HEK293T (cell line): ENCODE data around the gene NAGA.
A peak's percentile ranks its signal among the peaks of the same experiment; 100 is the strongest.

Experiments used
- ARNT ChIP-seq: fragments of 450-650 bp; IDR thresholded peaks from 2 replicates; pipeline ENCODE4 v1.6.1; 2017; ENCODE audit warnings: mild to moderate bottlenecking
- BHLHE40 ChIP-seq: fragments of 450-650 bp; IDR thresholded peaks from 2 replicates; pipeline ENCODE4 v1.6.1; 2016; ENCODE audit warnings: mild to moderate bottlenecking, moderate library complexity, borderline replicate concordance
- ELF4 ChIP-seq: fragments of 450-650 bp; IDR thresholded peaks from 2 replicates; pipeline ENCODE4 v1.6.1; 2017; ENCODE audit warnings: antibody characterized with exemption
- FOXA1 ChIP-seq: fragments of 450-650 bp; IDR thresholded peaks from 2 replicates; pipeline ENCODE4 v1.6.1; 2016; ENCODE audit warnings: mild to moderate bottlenecking
- FOXM1 ChIP-seq: fragments of 450-650 bp; IDR thresholded peaks from 2 replicates; pipeline ENCODE4 v1.6.1; 2017; ENCODE audit warnings: mild to moderate bottlenecking, borderline replicate concordance
- HDGF ChIP-seq: fragments of 450-650 bp; IDR thresholded peaks from 2 replicates; pipeline ENCODE4 v1.6.1; 2017; ENCODE audit warnings: antibody characterized with exemption, borderline replicate concordance
- L3MBTL2 ChIP-seq: fragments of 450-650 bp; conservative IDR thresholded peaks from 2 replicates; pipeline ENCODE4 v1.6.1; 2016; ENCODE audit warnings: mild to moderate bottlenecking
- LEF1 ChIP-seq: fragments of 450-650 bp; IDR thresholded peaks from 2 replicates; pipeline ENCODE4 v1.6.1; 2017; ENCODE audit warnings: mild to moderate bottlenecking, borderline replicate concordance
- SP1 ChIP-seq: fragments of 450-650 bp; IDR thresholded peaks from 2 replicates; pipeline ENCODE4 v1.6.1; 2017
- SUZ12 ChIP-seq: fragments of 450-650 bp; IDR thresholded peaks from 2 replicates; pipeline ENCODE4 v1.6.1; 2016; ENCODE audit warnings: mild to moderate bottlenecking
- TARDBP ChIP-seq: fragments of 450-650 bp; IDR thresholded peaks from 2 replicates; pipeline ENCODE4 v1.6.1; 2016
- ZNF384 ChIP-seq: fragments of 450-650 bp; IDR thresholded peaks from 2 replicates; pipeline ENCODE4 v1.6.1; 2016
- TF ChIP-seq, protein P1 (sequence below): fragments of 450-650 bp; IDR thresholded peaks from 2 replicates; pipeline ENCODE4 v1.6.1; 2016

DNA sequence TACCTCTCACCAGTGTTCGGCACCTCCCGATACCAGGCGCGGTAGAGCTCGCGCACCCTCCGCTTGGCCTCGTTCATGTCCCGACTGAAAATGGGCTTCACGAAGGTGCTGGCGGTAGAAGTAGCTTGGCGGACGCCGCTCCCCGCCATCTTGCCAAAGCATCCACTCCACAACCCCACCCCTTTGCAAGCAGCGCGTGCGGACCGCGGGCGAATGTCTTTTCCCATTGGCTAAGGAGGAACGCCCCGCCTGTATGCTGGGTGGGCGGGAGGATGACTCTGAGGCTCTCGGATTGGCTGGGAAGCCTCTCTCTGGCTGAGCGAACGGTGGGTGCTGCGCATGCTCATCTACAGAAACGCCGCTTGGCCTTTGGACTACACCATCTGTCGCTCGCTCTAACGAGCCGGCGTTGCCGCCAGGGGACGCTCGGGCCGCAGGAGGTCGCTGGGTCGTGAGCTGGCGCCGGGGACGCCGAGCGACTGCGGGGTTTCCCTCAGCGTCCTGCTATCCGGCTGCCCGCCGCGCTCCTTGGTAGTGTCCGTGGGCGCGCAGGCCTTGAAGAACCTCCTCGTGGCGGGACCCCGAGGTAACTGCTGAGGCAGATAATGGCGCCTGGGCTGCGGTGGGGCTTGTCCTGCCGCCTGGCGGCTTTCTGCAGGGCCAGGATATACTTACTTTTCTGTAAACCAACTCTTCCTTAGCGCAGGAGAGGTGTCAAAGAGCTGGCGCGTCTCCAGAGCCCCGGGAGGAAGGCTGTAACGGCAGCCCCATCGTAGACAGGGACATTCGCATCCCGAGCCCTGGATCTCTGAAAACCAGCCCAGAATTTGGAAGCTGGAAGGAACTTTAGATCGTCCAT, 20.2 kb upstream of the NAGA start, which contains the start of gene NDUFA6:
- TF ChIP-seq ELF4 (peak; percentile 37; the same call in 1 of the 2 replicates), TARDBP (no peak), FOXA1 (no peak), L3MBTL2 (peak; percentile 64), FOXM1 (no peak), SP1 (no peak), LEF1 (no peak), ARNT (no peak), BHLHE40 (no peak), HDGF (peak; percentile 49; the same call in 1 of the 2 replicates), SUZ12 (no peak), ZNF384 (no peak)
- TF ChIP-seq, protein P1, sequence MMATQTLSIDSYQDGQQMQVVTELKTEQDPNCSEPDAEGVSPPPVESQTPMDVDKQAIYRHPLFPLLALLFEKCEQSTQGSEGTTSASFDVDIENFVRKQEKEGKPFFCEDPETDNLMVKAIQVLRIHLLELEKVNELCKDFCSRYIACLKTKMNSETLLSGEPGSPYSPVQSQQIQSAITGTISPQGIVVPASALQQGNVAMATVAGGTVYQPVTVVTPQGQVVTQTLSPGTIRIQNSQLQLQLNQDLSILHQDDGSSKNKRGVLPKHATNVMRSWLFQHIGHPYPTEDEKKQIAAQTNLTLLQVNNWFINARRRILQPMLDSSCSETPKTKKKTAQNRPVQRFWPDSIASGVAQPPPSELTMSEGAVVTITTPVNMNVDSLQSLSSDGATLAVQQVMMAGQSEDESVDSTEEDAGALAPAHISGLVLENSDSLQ: peak; percentile 80
